ENCODE measurements around the gene ZNF273.
"Not testable (repeated sequence)": the region's sequence is repeated elsewhere in the genome, so short reads cannot be mapped to it uniquely, and the experiment has no call there.

The ZNF273 gene

DNA sequence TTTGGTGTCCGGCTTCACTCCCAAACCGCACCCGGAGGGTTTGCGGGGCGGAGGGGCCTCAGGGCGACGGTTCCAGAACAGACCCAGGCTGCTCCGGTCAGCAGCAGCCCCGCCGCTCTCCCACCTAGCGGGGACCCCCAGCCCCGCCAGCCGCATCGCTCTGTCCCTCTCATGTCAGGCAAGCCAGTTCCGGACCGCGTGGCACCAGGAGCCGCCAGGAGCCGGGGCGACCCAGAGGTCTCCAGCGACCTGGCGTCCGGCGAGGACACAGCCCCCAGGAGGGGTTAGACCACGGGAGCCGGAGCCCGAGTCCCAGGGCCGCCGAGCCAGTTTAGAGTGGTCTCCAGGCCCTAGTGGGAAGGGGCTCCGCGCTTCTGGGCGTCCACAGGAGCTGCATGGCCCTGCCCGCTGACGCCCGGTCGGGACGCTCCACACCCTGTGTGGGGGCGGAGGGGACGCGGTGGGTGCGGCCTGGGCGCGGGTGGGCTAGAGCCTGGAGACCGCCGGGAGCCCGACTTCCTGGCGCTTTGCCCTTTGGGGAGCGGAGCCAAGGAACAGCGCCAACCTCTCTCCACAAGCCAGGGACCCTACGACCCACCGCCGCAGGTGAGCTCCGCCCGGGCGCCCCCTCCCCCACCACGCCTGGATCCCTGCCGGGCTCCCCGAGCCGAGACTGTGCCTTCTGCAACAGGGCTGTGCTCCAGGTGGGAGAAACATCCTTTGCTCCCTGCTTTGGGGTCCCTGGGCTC lies 44.4 kb downstream of the ZNF273 start:
- no peak for DNase-seq

- not testable (repeated sequence) for DNase-seq
Observed at GRCh38 chr7:64948774-64949173, 45.7 kb downstream of the ZNF273 start.

GRCh38 chr7:64950673-64951072 lies 47.6 kb downstream of the ZNF273 start:
- DNase-seq = not testable (repeated sequence)

DNA sequence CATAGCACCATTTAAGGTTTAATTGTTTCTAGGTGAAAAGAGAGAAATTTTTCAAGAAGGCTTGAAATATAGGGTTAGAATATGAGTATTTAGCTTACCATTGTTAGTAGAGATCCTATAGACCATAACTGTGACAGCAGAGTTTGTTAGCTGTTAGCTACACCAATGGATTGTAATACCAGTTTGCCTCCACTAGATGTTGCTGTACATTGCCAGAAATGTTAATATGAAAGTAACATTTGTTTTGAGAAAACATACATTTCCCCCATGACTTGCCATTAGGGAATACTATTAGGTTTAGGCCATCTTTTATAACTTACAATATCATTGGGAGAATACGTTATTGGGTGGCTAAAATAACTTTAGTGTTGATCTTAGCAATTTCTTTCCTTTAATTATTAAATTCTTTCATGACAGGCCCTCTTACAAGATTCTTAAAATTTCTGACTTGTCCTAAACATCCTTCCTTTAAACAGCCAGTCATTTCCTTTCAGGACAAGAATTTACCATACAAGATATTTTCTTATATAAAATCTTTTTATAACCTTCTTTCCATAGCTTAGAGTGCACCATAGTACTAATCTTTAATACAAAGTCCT lies 48.3 kb downstream of the ZNF273 start:
- DNase-seq = peak in 1 of 2 donors; percentile 62

DNA sequence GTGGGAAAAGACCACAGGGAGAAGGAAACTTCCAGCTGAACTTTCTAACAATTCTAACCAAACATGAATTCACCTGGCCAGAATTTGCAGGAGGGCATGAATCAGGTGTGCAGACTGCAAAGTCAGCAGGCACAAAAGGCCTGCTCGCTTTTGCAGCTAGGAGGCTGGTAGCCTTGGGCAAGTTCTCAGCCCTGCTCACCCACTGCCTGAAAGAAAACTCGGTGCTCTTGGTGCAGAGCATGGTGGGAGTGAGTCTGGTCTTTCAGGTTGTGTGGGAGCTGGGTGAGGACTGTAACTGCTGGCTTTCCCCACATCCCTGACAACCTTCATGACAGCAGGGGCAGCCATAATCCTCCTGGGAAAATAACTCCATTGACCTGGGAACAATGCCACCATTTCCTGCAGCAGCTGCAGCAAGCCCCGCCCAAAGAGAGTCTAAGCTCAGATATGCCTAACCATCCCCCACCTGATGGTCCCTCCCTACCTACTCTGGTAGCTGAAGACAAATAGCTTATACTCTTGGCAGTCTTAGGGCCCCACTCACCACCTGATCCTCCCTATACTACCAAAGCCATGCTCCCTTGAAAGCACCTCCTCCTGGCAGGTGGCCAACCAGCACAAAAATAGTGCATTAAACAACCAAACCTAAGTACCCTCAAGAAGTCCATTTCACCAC lies 56.1 kb downstream of the ZNF273 start:
- DNase-seq = no peak

DNA sequence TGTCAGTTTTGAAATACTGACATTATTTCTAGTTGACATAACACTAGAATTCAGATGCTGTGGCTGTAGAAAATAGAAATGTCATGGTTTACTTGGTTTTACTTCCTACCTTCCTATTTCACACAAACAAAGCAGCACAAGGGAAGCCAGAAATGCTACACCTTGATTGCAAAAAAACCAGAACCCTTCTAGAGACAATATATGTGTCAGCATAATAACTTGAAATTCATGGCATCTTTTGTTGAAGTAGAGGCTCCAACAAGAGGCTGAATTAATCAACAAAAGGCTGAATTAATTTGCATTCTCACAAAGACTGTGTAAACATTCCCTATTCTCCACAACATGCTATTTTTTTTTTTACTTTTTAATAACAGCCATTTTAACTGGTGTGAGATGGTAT lies 62.5 kb downstream of the ZNF273 start:
- no peak for DNase-seq

GRCh38 chr7:64978497-64979203 lies 75.6 kb downstream of the ZNF273 start:
- DNase-seq = no peak

Measured in CD4-positive, alpha-beta T cell treated with Interferon alpha-2 for 1 hour (primary cell).